HepG2 (cell line): ENCODE data around the gene TMEM144. TPM values are rescaled to one million over a fixed set of nuclear protein-coding genes. Genes with fewer than 3 reads are reported as not detected.

Experiments used
- AHDC1 ChIP-seq: sonication (generic); formaldehyde crosslinking; IDR thresholded peaks from 2 replicates; pipeline ENCODE4 v1.5.1; 2020; ENCODE audit warnings: mild to moderate bottlenecking, missing genetic modification reagents, borderline replicate concordance
- BCLAF1 ChIP-seq: fragments of 450-650 bp; IDR thresholded peaks from 2 replicates; pipeline ENCODE4 v1.6.1; 2017; ENCODE audit warnings: mild to moderate bottlenecking
- CHD2 ChIP-seq: IDR thresholded peaks from 2 replicates; pipeline ENCODE4 v1.6.1; 2011; ENCODE audit warnings: low read depth, low read length, improper control_type of control experiment
- ELK4 ChIP-seq: sonication (generic); formaldehyde crosslinking; IDR thresholded peaks from 2 replicates; pipeline ENCODE4 v1.9.0; 2021; ENCODE audit warnings: missing genetic modification reagents, borderline replicate concordance
- KLF16 ChIP-seq, 2 experiments: sonication (generic) in 1 of 2; formaldehyde crosslinking in 1 of 2; IDR thresholded peaks; 2 replicates each; pipeline versions ENCODE4 v1.6.1 to v1.8.0; 2016 to 2023; ENCODE audit warnings: missing genetic modification reagents in 2 of 2, missing compliant biosample characterization in 1 of 2
- MLXIP ChIP-seq: sonication (generic); formaldehyde crosslinking; IDR thresholded peaks from 2 replicates; pipeline ENCODE4 v1.9.0; 2021; ENCODE audit warnings: missing genetic modification reagents, borderline replicate concordance
- MYNN ChIP-seq: sonication (generic); formaldehyde crosslinking; IDR thresholded peaks from 2 replicates; pipeline ENCODE4 v1.4.0; 2020; ENCODE audit warnings: mild to moderate bottlenecking, low read depth, missing genetic modification reagents
- ZNF674 ChIP-seq: sonication (generic); formaldehyde crosslinking; IDR thresholded peaks from 2 replicates; pipeline ENCODE4 v1.5.0; 2020; ENCODE audit warnings: low read depth, mild to moderate bottlenecking, missing genetic modification reagents
- polyA plus RNA-seq, 8 experiments: library from polyadenylated mRNA; depleted of rRNA in 3 of 8; stranded (reverse) in 7 of 8; unstranded in 1 of 8; fragments of >200 nt; fragmentation: Illumina TruSeq in 4 of 8; extraction: Trizol in 4 of 8; gene quantifications; 2 replicates each; pipeline versions ENCODE4 v1.2.1 to v1.2.3, GENCODE V29; 2011 to 2016; ENCODE audit warnings: low read depth in 4 of 8, missing spikeins in 1 of 8, mixed read lengths in 1 of 8; ENCODE audit not compliant: insufficient read depth in 1 of 8
- total RNA-seq, 5 experiments: library from RNA; depleted of rRNA; stranded (reverse); fragments of >200 nt; fragmentation: Illumina TruSeq; extraction: Trizol; gene quantifications; 2 replicates each; pipeline ENCODE4 v1.2.3, GENCODE V29; 2016; ENCODE audit warnings: low read depth in 1 of 5
- TF ChIP-seq, protein P1 (sequence below): sonication (generic); formaldehyde crosslinking; IDR thresholded peaks from 2 replicates; pipeline ENCODE4 v1.4.0; 2020; ENCODE audit warnings: missing genetic modification reagents

TMEM144 gene
- total and polyA plus RNA-seq, 2 of the 13 experiments (the other 11 are each of a cell fraction or from before 2014, with no cell fraction given), result 10.9 to 12.3 TPM

- TF ChIP-seq, protein P1, sequence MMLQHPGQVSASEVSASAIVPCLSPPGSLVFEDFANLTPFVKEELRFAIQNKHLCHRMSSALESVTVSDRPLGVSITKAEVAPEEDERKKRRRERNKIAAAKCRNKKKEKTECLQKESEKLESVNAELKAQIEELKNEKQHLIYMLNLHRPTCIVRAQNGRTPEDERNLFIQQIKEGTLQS, result no peak
- TF ChIP-seq CHD2 (no peak), MYNN (no peak), BCLAF1 (no peak), KLF16 (CRISPR knock-in tag; IDR thresholded peaks at IDR 0.05) (no peak), AHDC1 (no peak), MLXIP (CRISPR knock-in tag) (no peak), ELK4 (CRISPR knock-in tag) (no peak), ZNF674 (CRISPR knock-in tag) (no peak)
These were observed 27.6 kb upstream of the TMEM144 start (continued) for GRCh38 chr4:158182736-158183135.
